Mesendoderm (in vitro differentiated cells): Measurements from ENCODE around the gene SELENON.
A peak's percentile ranks its signal among the peaks of the same experiment; 100 is the strongest.

Source experiments
- DNase-seq: peaks from one replicate; pipeline ENCODE4 v3.0.0; 2013
- H2AK5ac ChIP-seq: 2 replicates; pipeline ENCODE4 v1.6.1; 2013; ENCODE audit warnings: low read length, inconsistent platforms
- H2BK120ac ChIP-seq: 2 replicates; pipeline ENCODE4 v1.6.1; 2013; ENCODE audit warnings: low read depth, mild to moderate bottlenecking, low read length, moderate library complexity, mixed read lengths
- H2BK15ac ChIP-seq: replicated peaks from 2 replicates; pipeline ENCODE4 v1.6.1; 2013; ENCODE audit warnings: low read depth, mild to moderate bottlenecking, moderate library complexity
- H2BK5ac ChIP-seq: 2 replicates; pipeline ENCODE4 v1.6.1; 2013; ENCODE audit warnings: low read length, inconsistent platforms
- H3K18ac ChIP-seq: 2 replicates; pipeline ENCODE4 v1.6.1; 2013; ENCODE audit warnings: mild to moderate bottlenecking, low read length, mixed read lengths
- H3K23ac ChIP-seq: one replicate; pipeline ENCODE4 v1.6.1; 2013; ENCODE audit warnings: low read length
- H3K27ac ChIP-seq: 2 replicates; pipeline ENCODE4 v1.5.1; 2013; ENCODE audit warnings: low read depth, mild to moderate bottlenecking, inconsistent platforms, low read length, moderate library complexity
- H3K27me3 ChIP-seq: 2 replicates; pipeline ENCODE4 v1.6.1; 2013; ENCODE audit warnings: low read length, control low read depth, mild to moderate bottlenecking, inconsistent platforms; ENCODE audit not compliant: insufficient read depth, poor library complexity
- H3K36me3 ChIP-seq: 2 replicates; pipeline ENCODE4 v1.6.1; 2013; ENCODE audit warnings: low read length, inconsistent platforms; ENCODE audit not compliant: control insufficient read depth, insufficient read depth
- H3K4ac ChIP-seq: one replicate; pipeline ENCODE4 v1.6.1; 2013; ENCODE audit warnings: low read depth, mild to moderate bottlenecking, low read length, moderate library complexity
- H3K4me1 ChIP-seq: 2 replicates; pipeline ENCODE4 v1.6.1; 2013; ENCODE audit warnings: low read depth, low read length, inconsistent platforms; ENCODE audit not compliant: control insufficient read depth
- H3K4me2 ChIP-seq: 2 replicates; pipeline ENCODE4 v1.6.1; 2013; ENCODE audit warnings: low read length
- H3K4me3 ChIP-seq: 2 replicates; pipeline ENCODE4 v1.5.1; 2013; ENCODE audit warnings: mild to moderate bottlenecking, low read length
- H3K56ac ChIP-seq: one replicate; pipeline ENCODE4 v1.6.1; 2013; ENCODE audit warnings: low read length
- H3K79me1 ChIP-seq: 2 replicates; pipeline ENCODE4 v1.6.1; 2013; ENCODE audit warnings: low read length, inconsistent platforms
- H3K79me2 ChIP-seq: 2 replicates; pipeline ENCODE4 v1.6.1; 2013; ENCODE audit warnings: mild to moderate bottlenecking, low read length; ENCODE audit not compliant: control insufficient read depth, insufficient read depth
- H3K9ac ChIP-seq: 2 replicates; pipeline ENCODE4 v1.6.1; 2013; ENCODE audit warnings: low read length, inconsistent platforms
- H4K5ac ChIP-seq: one replicate; pipeline ENCODE4 v1.6.1; 2013; ENCODE audit warnings: low read length
- H4K8ac ChIP-seq: one replicate; pipeline ENCODE4 v1.6.1; 2013; ENCODE audit warnings: low read depth, mild to moderate bottlenecking, control low read depth, low read length, moderate library complexity
- WGBS: extraction: QIAGEN DNeasy Blood & Tissue Kit; methylation state at CpG from one replicate; pipeline ENCODE4 v1.1.7; 2013; ENCODE audit warnings: low lambda C conversion rate, missing lambda C conversion rate; ENCODE audit not compliant: insufficient coverage; ENCODE audit errors: extremely low coverage; 5-methylcytosine and 5-hydroxymethylcytosine counted together

The SELENON gene

GRCh38 chr1:25831569-25832196, 31.7 kb downstream of the SELENON start:
- Histone ChIP-seq H3K23ac (no peak overlapping the region), H2BK120ac (no peak overlapping the region), H3K18ac (no peak overlapping the region), H3K79me2 (no peaks in the 10 kb centered on the region), H3K27ac (peak overlapping the region; percentile 73), H2BK15ac (no peak overlapping the region), H3K4me3 (no peak overlapping the region), H3K36me3 (peaks cover 3% of the 10 kb centered on the region), H3K9ac (no peak overlapping the region), H3K4me1 (peaks cover 9% of the 10 kb centered on the region), H2BK5ac (no peak overlapping the region), H3K79me1 (peaks cover 7% of the 10 kb centered on the region), H3K27me3 (no peaks in the 10 kb centered on the region), H3K56ac (no peak overlapping the region), H4K5ac (no peak overlapping the region), H4K8ac (no peak overlapping the region), H3K4me2 (no peak overlapping the region), H3K4ac (no peak overlapping the region), H2AK5ac (no peak overlapping the region)
- no CpG with 5 or more reads among the region's 5 CpGs for WGBS
- DNase-seq, result peak; percentile 89

GRCh38 chr1:25832336-25833037, 32.5 kb downstream of the SELENON start:
- H2BK15ac ChIP-seq, result no peak overlapping the region
- no CpG with 5 or more reads among the region's 6 CpGs for WGBS
- H3K4me2 ChIP-seq, result no peak overlapping the region
- H3K9ac ChIP-seq, result peak overlapping the region; percentile 20
- no peak overlapping the region for H3K4ac ChIP-seq
- H4K5ac ChIP-seq, result no peak overlapping the region
- H3K27ac ChIP-seq, result peak overlapping the region; percentile 73
- H3K79me2 ChIP-seq, result no peaks in the 10 kb centered on the region
- DNase-seq, result peak; percentile 46
- H3K36me3 ChIP-seq, result peaks cover 3% of the 10 kb centered on the region
- H3K56ac ChIP-seq, result peak overlapping the region; percentile 35
- H3K4me1 ChIP-seq, result peaks cover 9% of the 10 kb centered on the region
- H2BK120ac ChIP-seq, result no peak overlapping the region
- peak overlapping the region; percentile 66 for H2BK5ac ChIP-seq
- no peaks in the 10 kb centered on the region for H3K27me3 ChIP-seq
- no peak overlapping the region for H3K4me3 ChIP-seq
- no peak overlapping the region for H3K18ac ChIP-seq
- H2AK5ac ChIP-seq, result peak overlapping the region; percentile 46
- H4K8ac ChIP-seq, result no peak overlapping the region
- no peak overlapping the region for H3K23ac ChIP-seq
- peaks cover 7% of the 10 kb centered on the region for H3K79me1 ChIP-seq

GRCh38 chr1:25833158-25833557, 33.2 kb downstream of the SELENON start:
- H3K4me2 ChIP-seq, result no peak overlapping the region
- no peak overlapping the region for H3K23ac ChIP-seq
- no peaks in the 10 kb centered on the region for H3K79me2 ChIP-seq
- no peak overlapping the region for H3K9ac ChIP-seq
- H3K18ac ChIP-seq, result no peak overlapping the region
- no CpG with 5 or more reads among the region's 5 CpGs for WGBS
- H3K56ac ChIP-seq, result no peak overlapping the region
- no peak overlapping the region for H2BK15ac ChIP-seq
- H3K4me3 ChIP-seq, result no peak overlapping the region
- H2BK5ac ChIP-seq, result no peak overlapping the region
- no peak overlapping the region for H4K5ac ChIP-seq
- peaks cover 9% of the 10 kb centered on the region for H3K4me1 ChIP-seq
- peaks cover 3% of the 10 kb centered on the region for H3K36me3 ChIP-seq
- no peak overlapping the region for H4K8ac ChIP-seq
- H2AK5ac ChIP-seq, result no peak overlapping the region
- H2BK120ac ChIP-seq, result no peak overlapping the region
- DNase-seq, result no peak
- H3K79me1 ChIP-seq, result peaks cover 7% of the 10 kb centered on the region
- no peak overlapping the region for H3K4ac ChIP-seq
- H3K27ac ChIP-seq, result no peak overlapping the region
- H3K27me3 ChIP-seq, result no peaks in the 10 kb centered on the region

- Histone ChIP-seq H2BK5ac (no peak overlapping the region), H2BK15ac (no peak overlapping the region), H3K36me3 (peaks cover 2% of the 10 kb centered on the region), H3K4ac (no peak overlapping the region), H3K4me1 (peaks cover 9% of the 10 kb centered on the region), H3K18ac (no peak overlapping the region), H2BK120ac (no peak overlapping the region), H3K56ac (no peak overlapping the region), H4K8ac (no peak overlapping the region), H3K23ac (no peak overlapping the region), H3K27me3 (no peaks in the 10 kb centered on the region), H2AK5ac (no peak overlapping the region), H3K79me1 (peaks cover 7% of the 10 kb centered on the region), H4K5ac (no peak overlapping the region), H3K4me3 (no peak overlapping the region), H3K27ac (no peak overlapping the region), H3K9ac (no peak overlapping the region), H3K4me2 (no peak overlapping the region), H3K79me2 (no peaks in the 10 kb centered on the region)
- no peak for DNase-seq
- no CpG with 5 or more reads among the region's 3 CpGs for WGBS
These were observed 34.9 kb downstream of the SELENON start for GRCh38 chr1:25834894-25835293.

DNA sequence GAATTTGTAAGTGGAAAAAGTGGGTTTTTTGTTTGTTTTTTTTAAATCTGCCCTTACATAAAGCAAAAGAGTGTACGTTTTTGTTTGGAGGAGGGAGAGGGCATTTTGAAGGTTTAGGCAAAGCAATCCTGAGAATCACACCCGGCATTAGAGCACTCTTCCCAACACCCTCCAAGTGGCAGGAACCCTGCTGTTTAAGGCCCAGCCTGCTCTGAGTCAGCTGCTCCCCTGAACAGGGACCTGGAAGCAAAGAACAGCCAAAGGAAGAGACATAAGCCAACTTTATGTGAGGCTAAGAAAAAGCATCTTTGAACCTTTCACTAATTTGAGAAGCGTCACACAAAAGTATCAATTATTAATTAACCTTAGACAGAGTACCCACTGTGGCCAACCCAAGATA, 36.7 kb downstream of the SELENON start:
- H3K23ac ChIP-seq, result no peak overlapping the region

More for the DNA sequence above, 36.7 kb downstream of the SELENON start:
- peaks cover 7% of the 10 kb centered on the region for H3K79me1 ChIP-seq
- no peak overlapping the region for H4K8ac ChIP-seq
- no peak for DNase-seq
- peaks cover under 1% of the 10 kb centered on the region for H3K79me2 ChIP-seq
- no peak overlapping the region for H2BK5ac ChIP-seq
- H3K27ac ChIP-seq, result no peak overlapping the region
- peaks cover 2% of the 10 kb centered on the region for H3K36me3 ChIP-seq
- H3K9ac ChIP-seq, result peak overlapping the region; percentile 18
- no peak overlapping the region for H3K4me2 ChIP-seq
- WGBS, result no CpG with 5 or more reads among the region's 3 CpGs
- no peak overlapping the region for H4K5ac ChIP-seq
- no peaks in the 10 kb centered on the region for H3K27me3 ChIP-seq
- no peak overlapping the region for H3K18ac ChIP-seq
- no peak overlapping the region for H2BK120ac ChIP-seq
- no peak overlapping the region for H2AK5ac ChIP-seq
- H3K56ac ChIP-seq, result no peak overlapping the region
- H3K4ac ChIP-seq, result no peak overlapping the region
- H2BK15ac ChIP-seq, result no peak overlapping the region
- no peak overlapping the region for H3K4me3 ChIP-seq
- H3K4me1 ChIP-seq, result peaks cover 9% of the 10 kb centered on the region
